Measurements from ENCODE around the gene CARD11. TPM values are rescaled to one million over a fixed set of nuclear protein-coding genes. Genes with fewer than 3 reads are reported as not detected.
"Not testable (repeated sequence)": the region's sequence is repeated elsewhere in the genome, so short reads cannot be mapped to it uniquely, and the experiment has no call there.

Gene CARD11
- polyA plus RNA-seq, 1 donor, result 4.8 TPM

DNA sequence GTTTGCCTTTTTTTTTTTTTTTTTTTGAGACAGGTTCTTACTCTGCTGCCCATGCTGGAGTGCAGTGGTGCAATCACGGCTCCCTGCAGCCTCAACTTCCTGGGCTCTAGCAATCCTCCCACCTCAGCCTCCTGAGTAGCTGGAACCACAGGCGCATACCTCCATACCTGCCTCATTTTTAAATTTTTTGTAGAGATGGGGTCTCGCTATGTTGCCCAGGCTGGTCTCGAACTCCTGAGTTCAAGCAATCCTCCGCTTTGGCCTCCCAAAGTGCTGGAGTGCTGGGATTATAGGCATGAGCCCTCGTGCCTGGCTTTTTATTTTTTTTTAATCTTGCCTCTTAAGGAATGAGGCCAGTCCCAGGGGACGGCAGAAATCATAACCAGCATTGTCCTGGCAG, 5.7 kb downstream of the CARD11 start:
- H3K9me3 ChIP-seq (ENCODE audit: control insufficient read depth, low read depth, low read length); H3K36me3 ChIP-seq (ENCODE audit: control insufficient read depth, insufficient read depth, low read length); DNase-seq; H3K4me1 ChIP-seq (ENCODE audit: control insufficient read depth, insufficient read depth, low read length); H3K27ac ChIP-seq (ENCODE audit: low read length); H3K27me3 ChIP-seq (ENCODE audit: control insufficient read depth, insufficient read depth, low read length); H3K4me3 ChIP-seq (ENCODE audit: low read length): not testable (repeated sequence)
- WGBS (ENCODE audit: insufficient coverage, low lambda C conversion rate), result no CpG with 5 or more reads among the region's 7 CpGs

- no peak overlapping the region for H3K27ac ChIP-seq (ENCODE audit: low read length)
- no CpG with 5 or more reads among the region's 4 CpGs for WGBS (ENCODE audit: insufficient coverage, low lambda C conversion rate)
- H3K9me3 ChIP-seq (ENCODE audit: control insufficient read depth, low read depth, low read length), result no peaks in the 10 kb centered on the region
- no peaks in the 10 kb centered on the region for H3K27me3 ChIP-seq (ENCODE audit: control insufficient read depth, insufficient read depth, low read length)
- H3K36me3 ChIP-seq (ENCODE audit: control insufficient read depth, insufficient read depth, low read length), result no peaks in the 10 kb centered on the region
- H3K4me3 ChIP-seq (ENCODE audit: low read length), result no peak overlapping the region
- no peaks in the 10 kb centered on the region for H3K4me1 ChIP-seq (ENCODE audit: control insufficient read depth, insufficient read depth, low read length)
- no peak for DNase-seq
These were observed 6.4 kb downstream of the CARD11 start for GRCh38 chr7:3037259-3037658.

DNA sequence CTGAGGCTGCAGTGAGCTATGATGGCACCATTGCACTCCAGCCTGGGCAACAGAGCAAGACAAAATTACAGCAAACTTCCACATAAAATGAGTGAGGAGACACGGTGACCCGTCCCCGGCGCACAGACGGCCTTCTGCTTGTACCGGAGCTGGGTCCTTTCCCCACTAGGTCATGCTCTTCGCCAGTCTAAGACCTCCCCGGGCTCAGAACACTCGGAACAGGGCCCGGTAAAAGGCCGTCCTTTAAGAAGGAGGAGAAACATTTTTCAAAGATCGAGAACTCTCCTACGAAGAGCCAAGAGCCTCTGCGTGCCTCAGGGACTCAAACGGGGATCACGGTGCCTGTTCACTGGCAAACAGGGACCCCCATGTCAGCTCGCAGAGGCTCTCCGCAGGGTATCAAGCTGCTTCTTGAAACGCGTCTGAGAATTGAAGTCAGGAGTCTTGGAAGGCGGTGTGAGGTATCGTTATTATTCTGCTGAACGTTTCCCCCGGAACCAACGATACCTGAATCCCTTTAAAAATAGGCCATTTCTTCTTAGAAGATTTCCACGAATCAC, 9.0 kb downstream of the CARD11 start:
- Histone ChIP-seq H3K27ac (ENCODE audit: low read length) (no peak overlapping the region), H3K36me3 (ENCODE audit: control insufficient read depth, insufficient read depth, low read length) (no peaks in the 10 kb centered on the region), H3K9me3 (ENCODE audit: control insufficient read depth, low read depth, low read length) (no peaks in the 10 kb centered on the region), H3K4me3 (ENCODE audit: low read length) (no peak overlapping the region), H3K27me3 (ENCODE audit: control insufficient read depth, insufficient read depth, low read length) (no peaks in the 10 kb centered on the region), H3K4me1 (ENCODE audit: control insufficient read depth, insufficient read depth, low read length) (no peaks in the 10 kb centered on the region)
- DNase-seq, result no peak
- WGBS (ENCODE audit: insufficient coverage, low lambda C conversion rate), result 100% methylated on average over 4 of the region's 26 CpGs

GRCh38 chr7:3033581-3033980, 10.1 kb downstream of the CARD11 start:
- Histone ChIP-seq H3K27me3 (ENCODE audit: control insufficient read depth, insufficient read depth, low read length) (no peaks in the 10 kb centered on the region), H3K4me1 (ENCODE audit: control insufficient read depth, insufficient read depth, low read length) (no peaks in the 10 kb centered on the region), H3K4me3 (ENCODE audit: low read length) (no peak overlapping the region), H3K9me3 (ENCODE audit: control insufficient read depth, low read depth, low read length) (no peaks in the 10 kb centered on the region), H3K36me3 (ENCODE audit: control insufficient read depth, insufficient read depth, low read length) (no peaks in the 10 kb centered on the region), H3K27ac (ENCODE audit: low read length) (no peak overlapping the region)
- DNase-seq, result no peak
- WGBS (ENCODE audit: insufficient coverage, low lambda C conversion rate), result no CpG with 5 or more reads among the region's 12 CpGs

DNA sequence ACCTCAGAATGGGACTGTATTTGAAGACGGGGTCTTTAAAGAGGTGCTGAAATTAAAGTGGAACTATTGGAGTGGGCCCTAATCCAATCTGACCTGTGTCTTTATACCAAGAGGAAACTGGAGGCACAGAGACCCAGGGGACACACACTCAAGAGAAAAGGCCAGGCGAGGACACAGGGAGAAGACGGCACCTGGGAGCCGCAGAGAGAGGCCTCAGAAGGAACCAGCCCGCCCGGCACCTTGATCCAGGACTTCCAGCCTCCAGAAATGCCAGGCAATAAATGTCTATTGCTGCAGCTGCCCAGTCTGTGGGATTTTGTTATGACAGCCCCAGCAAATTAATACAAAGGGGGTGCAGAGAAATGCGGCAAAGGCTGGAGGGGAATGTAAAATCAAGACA, 10.5 kb downstream of the CARD11 start:
- no peak for DNase-seq
- Histone ChIP-seq H3K36me3 (ENCODE audit: control insufficient read depth, insufficient read depth, low read length) (no peaks in the 10 kb centered on the region), H3K4me1 (ENCODE audit: control insufficient read depth, insufficient read depth, low read length) (no peaks in the 10 kb centered on the region), H3K4me3 (ENCODE audit: low read length) (no peak overlapping the region), H3K27me3 (ENCODE audit: control insufficient read depth, insufficient read depth, low read length) (no peaks in the 10 kb centered on the region), H3K27ac (ENCODE audit: low read length) (no peak overlapping the region), H3K9me3 (ENCODE audit: control insufficient read depth, low read depth, low read length) (no peaks in the 10 kb centered on the region)
- WGBS (ENCODE audit: insufficient coverage, low lambda C conversion rate), result no CpG with 5 or more reads among the region's 7 CpGs

DNA sequence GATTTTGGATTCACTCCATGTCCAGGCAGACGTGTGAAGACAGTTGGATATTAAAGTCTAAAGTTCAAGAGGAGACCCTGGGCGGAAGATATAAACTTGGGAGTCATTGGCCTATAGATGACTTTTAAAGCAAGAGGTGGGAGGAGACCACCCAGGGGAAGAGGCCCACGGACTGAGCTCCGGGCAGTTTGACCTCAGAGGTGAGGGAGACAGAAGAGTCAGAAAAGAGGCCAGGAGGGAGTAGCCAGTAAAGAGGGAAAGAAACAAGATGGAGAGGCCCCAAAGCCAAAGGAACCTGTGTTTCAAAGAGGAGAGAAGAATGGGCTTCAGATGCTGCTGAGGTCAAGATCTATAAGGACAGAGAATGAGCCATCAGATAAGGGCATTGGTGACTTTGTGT, 11.4 kb downstream of the CARD11 start:
- no peak for DNase-seq
- no CpG with 5 or more reads among the region's 4 CpGs for WGBS (ENCODE audit: insufficient coverage, low lambda C conversion rate)
- no peaks in the 10 kb centered on the region for H3K27me3 ChIP-seq (ENCODE audit: control insufficient read depth, insufficient read depth, low read length)
- no peaks in the 10 kb centered on the region for H3K4me1 ChIP-seq (ENCODE audit: control insufficient read depth, insufficient read depth, low read length)
- H3K27ac ChIP-seq (ENCODE audit: low read length), result no peak overlapping the region
- H3K36me3 ChIP-seq (ENCODE audit: control insufficient read depth, insufficient read depth, low read length), result no peaks in the 10 kb centered on the region
- H3K9me3 ChIP-seq (ENCODE audit: control insufficient read depth, low read depth, low read length), result no peaks in the 10 kb centered on the region
- H3K4me3 ChIP-seq (ENCODE audit: low read length), result no peak overlapping the region

DNA sequence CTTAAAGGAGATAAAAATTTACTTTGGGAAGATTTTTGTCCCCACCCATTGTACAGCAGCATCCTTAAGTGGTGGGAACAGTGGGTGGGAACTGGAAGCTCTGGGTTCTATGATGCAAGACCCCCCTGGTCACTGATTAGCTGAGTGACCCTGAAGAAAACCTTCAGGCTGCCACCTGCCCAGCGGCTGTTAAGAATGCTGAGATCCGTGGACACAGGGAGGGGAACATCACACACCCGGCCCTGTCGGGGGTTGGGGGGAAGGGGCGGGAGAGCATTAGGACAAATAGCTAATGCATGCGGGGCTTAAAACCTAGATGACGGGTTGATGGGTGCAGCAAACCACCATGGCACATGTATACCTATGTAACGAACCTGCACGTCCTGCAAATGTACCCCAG, 14.5 kb downstream of the CARD11 start:
- Histone ChIP-seq H3K4me1 (ENCODE audit: control insufficient read depth, insufficient read depth, low read length) (no peaks in the 10 kb centered on the region), H3K4me3 (ENCODE audit: low read length) (no peak overlapping the region), H3K9me3 (ENCODE audit: control insufficient read depth, low read depth, low read length) (no peaks in the 10 kb centered on the region), H3K27ac (ENCODE audit: low read length) (no peak overlapping the region), H3K27me3 (ENCODE audit: control insufficient read depth, insufficient read depth, low read length) (no peaks in the 10 kb centered on the region), H3K36me3 (ENCODE audit: control insufficient read depth, insufficient read depth, low read length) (no peaks in the 10 kb centered on the region)
- DNase-seq, result no peak
- WGBS (ENCODE audit: insufficient coverage, low lambda C conversion rate), result no CpG with 5 or more reads among the region's 9 CpGs

- DNase-seq, result no peak
- H3K36me3 ChIP-seq (ENCODE audit: control insufficient read depth, insufficient read depth, low read length), result no peaks in the 10 kb centered on the region
- H3K4me1 ChIP-seq (ENCODE audit: control insufficient read depth, insufficient read depth, low read length), result no peaks in the 10 kb centered on the region
- H3K4me3 ChIP-seq (ENCODE audit: low read length), result no peak overlapping the region
- H3K9me3 ChIP-seq (ENCODE audit: control insufficient read depth, low read depth, low read length), result no peaks in the 10 kb centered on the region
- H3K27me3 ChIP-seq (ENCODE audit: control insufficient read depth, insufficient read depth, low read length), result no peaks in the 10 kb centered on the region
- no CpG with 5 or more reads among the region's 5 CpGs for WGBS (ENCODE audit: insufficient coverage, low lambda C conversion rate)
- no peak overlapping the region for H3K27ac ChIP-seq (ENCODE audit: low read length)
These were observed 14.9 kb downstream of the CARD11 start for GRCh38 chr7:3028758-3029093.

- Histone ChIP-seq H3K9me3 (ENCODE audit: control insufficient read depth, low read depth, low read length) (no peaks in the 10 kb centered on the region), H3K27me3 (ENCODE audit: control insufficient read depth, insufficient read depth, low read length) (no peaks in the 10 kb centered on the region), H3K36me3 (ENCODE audit: control insufficient read depth, insufficient read depth, low read length) (no peaks in the 10 kb centered on the region), H3K4me3 (ENCODE audit: low read length) (no peak overlapping the region), H3K27ac (ENCODE audit: low read length) (no peak overlapping the region), H3K4me1 (ENCODE audit: control insufficient read depth, insufficient read depth, low read length) (no peaks in the 10 kb centered on the region)
- DNase-seq, result no peak
- WGBS (ENCODE audit: insufficient coverage, low lambda C conversion rate), result no CpG with 5 or more reads among the region's 14 CpGs
These were observed 15.5 kb downstream of the CARD11 start for GRCh38 chr7:3028071-3028757.

DNA sequence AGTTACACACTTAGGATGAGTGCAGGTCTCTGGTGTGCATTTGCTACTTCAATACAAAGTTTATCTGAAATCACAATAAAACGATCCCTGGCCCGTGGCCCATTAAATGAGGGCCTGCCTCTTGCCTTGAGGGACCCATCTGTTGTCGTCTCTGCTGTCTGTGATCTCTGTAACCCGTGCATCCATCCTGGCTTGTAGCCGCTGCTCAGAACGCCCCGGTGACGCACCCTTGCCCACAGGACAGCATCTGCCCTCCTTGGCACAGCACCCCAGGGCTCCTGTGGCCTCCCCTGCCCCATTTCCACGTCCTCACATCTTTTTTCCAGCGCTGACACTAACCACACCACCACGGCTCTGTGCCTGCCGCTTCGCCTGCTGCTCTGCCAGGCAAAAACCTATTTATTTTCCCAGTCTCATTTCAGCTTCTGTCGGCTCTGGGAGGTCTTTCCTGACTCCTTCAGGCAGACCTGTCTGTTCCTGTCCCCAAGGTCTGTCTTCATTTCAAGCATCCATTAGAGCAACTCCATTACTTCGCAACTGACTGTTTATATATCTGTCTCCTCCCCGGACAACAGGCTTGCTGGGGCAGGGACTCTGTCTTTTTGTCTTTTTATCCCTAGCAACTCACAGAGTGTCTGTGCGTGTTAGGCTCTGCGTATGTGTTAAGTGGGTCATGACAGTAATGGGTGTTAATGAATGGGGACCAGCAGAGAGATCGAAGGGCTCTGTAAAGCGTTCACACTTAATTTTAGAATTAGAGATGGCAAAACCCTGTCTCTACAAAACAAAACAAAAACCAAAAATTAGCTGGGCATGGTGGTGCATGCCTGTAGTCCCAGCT, 16.4 kb downstream of the CARD11 start:
- no peaks in the 10 kb centered on the region for H3K36me3 ChIP-seq (ENCODE audit: control insufficient read depth, insufficient read depth, low read length)
- H3K9me3 ChIP-seq (ENCODE audit: control insufficient read depth, low read depth, low read length), result no peaks in the 10 kb centered on the region
- H3K27me3 ChIP-seq (ENCODE audit: control insufficient read depth, insufficient read depth, low read length), result no peaks in the 10 kb centered on the region
- no peak overlapping the region for H3K27ac ChIP-seq (ENCODE audit: low read length)
- peak in 1 of 2 donors; percentile 5 for DNase-seq
- no peak overlapping the region for H3K4me3 ChIP-seq (ENCODE audit: low read length)
- 90% methylated on average over 5 of the region's 20 CpGs for WGBS (ENCODE audit: insufficient coverage, low lambda C conversion rate)
- no peaks in the 10 kb centered on the region for H3K4me1 ChIP-seq (ENCODE audit: control insufficient read depth, insufficient read depth, low read length)
